Measurements from ENCODE around the gene DNAH10.

DNA sequence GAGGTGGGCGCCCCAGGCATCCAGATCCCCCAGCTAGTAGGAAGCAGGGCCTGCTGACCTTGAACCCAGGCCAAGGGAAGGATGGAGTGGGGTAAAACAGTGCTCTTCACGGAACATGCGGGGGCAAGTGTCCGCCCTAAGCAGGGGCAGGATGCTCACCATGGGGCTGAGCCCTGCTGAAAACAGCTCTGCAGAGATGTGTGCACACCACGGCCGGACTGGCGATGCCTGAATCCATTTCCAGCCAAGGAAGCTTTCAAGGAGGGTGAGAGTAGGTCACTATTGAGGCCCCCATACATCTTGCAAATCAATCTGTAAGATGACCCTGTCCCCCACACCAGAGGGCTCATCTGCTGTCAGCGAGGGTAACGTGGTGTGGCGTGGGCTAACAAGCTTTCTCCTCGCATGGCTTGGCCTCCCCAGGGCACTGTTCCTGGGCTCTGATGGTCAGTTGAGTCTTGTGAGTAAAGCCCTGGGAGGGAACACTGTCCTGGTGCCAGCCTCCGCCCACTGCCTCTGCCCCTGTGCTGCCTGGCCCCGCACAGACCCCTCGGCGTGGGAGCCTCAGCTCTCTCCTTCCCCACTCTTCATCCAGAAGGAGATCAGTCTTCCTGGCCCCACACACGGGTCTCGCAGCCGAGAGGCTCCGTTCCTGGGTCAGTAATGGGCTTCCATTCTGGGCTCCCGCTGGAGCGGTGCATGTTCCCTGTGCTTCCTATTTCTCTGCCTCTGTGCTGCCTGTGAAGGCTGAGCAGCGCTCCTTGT is 141.4 kb downstream of the DNAH10 start:
- TF ChIP-seq CTCF (conservative IDR thresholded peaks at IDR 0.05) (no peak), EZH2 (IDR thresholded peaks at IDR 0.05; ENCODE audit: low read depth) (no peak)
